Cardiac muscle cell (in vitro differentiated cells and primary cell): ENCODE data around the gene MGAT5. TPM values are rescaled to one million over a fixed set of nuclear protein-coding genes. Genes with fewer than 3 reads are reported as not detected.

Experiments
- DNase-seq, 2 donors: peaks; one replicate each; pipeline versions ENCODE4 v3.0.0 to v3.0.0-alpha.2; 2010 to 2017; ENCODE audit warnings: low read depth in 1 of 2, low spot score in 1 of 2
- H3K27ac ChIP-seq: fragments of 200-600 bp; sonication (generic); 2 replicates; pipeline ENCODE4 v1.5.1; 2016
- H3K27me3 ChIP-seq: fragments of 200-600 bp; sonication (generic); 2 replicates; pipeline ENCODE4 v1.6.0; 2016; ENCODE audit warnings: control low read depth
- H3K36me3 ChIP-seq: fragments of 200-600 bp; sonication (generic); 2 replicates; pipeline ENCODE4 v1.5.1; 2016; ENCODE audit warnings: control low read depth
- H3K4me1 ChIP-seq: fragments of 200-600 bp; sonication (generic); 2 replicates; pipeline ENCODE4 v1.8.1; 2017; ENCODE audit warnings: low read depth, mild to moderate bottlenecking, mixed run types
- H3K4me3 ChIP-seq: fragments of 200-600 bp; sonication (generic); 2 replicates; pipeline ENCODE4 v1.5.1; 2016; ENCODE audit warnings: mild to moderate bottlenecking
- H3K9me3 ChIP-seq: fragments of 200-600 bp; sonication (generic); 2 replicates; pipeline ENCODE4 v1.5.1; 2017; ENCODE audit warnings: low read depth, mild to moderate bottlenecking, control low read depth
- polyA plus RNA-seq: library from polyadenylated mRNA; unstranded; fragments of >200 nt; fragmentation: Nextera tagmentation; extraction: Ambion mirVana; gene quantifications from 2 replicates; pipeline ENCODE4 v1.2.1, GENCODE V29; 2016
- total RNA-seq: library from RNA; depleted of rRNA; stranded (reverse); fragments of >200 nt; gene quantifications from 2 replicates; pipeline ENCODE4 v1.2.3, GENCODE V29; 2016
- TF ChIP-seq, protein P1 (sequence below): IDR thresholded peaks from 2 replicates; pipeline ENCODE4 v1.5.1; 2012; ENCODE audit warnings: low read depth, mild to moderate bottlenecking, low read length

Gene MGAT5
- total and polyA plus RNA-seq, 2 experiments from 2014 or later = 12.5 to 66.8 TPM

DNA sequence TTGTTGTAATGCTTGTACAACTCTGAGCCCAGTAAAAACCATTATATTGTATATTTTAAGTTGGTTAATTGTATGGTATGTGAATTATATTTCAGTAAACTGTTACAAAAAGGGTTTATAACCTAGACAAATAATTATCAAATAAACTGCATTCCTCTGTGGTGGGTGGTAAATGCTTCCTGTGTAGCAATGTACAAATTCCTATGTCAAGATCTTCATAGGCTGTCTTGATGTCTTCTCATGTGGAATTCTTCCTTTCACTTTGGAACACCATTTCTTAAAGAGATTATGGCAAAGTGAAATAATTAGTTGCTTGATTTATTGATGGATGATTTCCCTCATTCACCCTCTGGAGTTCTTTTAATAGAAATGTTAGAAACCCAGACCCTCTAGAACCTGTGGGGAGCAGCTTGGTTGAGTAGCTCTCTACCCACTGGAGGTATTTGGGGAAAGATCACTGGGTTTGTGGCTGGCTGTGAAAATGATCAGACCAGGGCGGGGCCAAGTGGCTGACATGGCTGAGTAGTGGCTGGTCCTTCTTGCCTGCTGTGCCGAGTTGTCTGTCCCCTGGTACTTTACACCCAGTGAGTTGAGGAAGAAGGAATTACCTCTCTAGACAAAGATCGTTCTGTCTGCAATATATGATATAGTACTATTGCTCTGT is 22.4 kb upstream of the MGAT5 start:
- Histone ChIP-seq H3K36me3 (no peaks in the 10 kb centered on the region), H3K27ac (no peak overlapping the region), H3K9me3 (no peaks in the 10 kb centered on the region), H3K27me3 (no peaks in the 10 kb centered on the region), H3K4me1 (peaks cover 8% of the 10 kb centered on the region), H3K4me3 (no peak overlapping the region)
- DNase-seq = peak in 1 of 2 donors; percentile 33
- TF ChIP-seq, protein P1, sequence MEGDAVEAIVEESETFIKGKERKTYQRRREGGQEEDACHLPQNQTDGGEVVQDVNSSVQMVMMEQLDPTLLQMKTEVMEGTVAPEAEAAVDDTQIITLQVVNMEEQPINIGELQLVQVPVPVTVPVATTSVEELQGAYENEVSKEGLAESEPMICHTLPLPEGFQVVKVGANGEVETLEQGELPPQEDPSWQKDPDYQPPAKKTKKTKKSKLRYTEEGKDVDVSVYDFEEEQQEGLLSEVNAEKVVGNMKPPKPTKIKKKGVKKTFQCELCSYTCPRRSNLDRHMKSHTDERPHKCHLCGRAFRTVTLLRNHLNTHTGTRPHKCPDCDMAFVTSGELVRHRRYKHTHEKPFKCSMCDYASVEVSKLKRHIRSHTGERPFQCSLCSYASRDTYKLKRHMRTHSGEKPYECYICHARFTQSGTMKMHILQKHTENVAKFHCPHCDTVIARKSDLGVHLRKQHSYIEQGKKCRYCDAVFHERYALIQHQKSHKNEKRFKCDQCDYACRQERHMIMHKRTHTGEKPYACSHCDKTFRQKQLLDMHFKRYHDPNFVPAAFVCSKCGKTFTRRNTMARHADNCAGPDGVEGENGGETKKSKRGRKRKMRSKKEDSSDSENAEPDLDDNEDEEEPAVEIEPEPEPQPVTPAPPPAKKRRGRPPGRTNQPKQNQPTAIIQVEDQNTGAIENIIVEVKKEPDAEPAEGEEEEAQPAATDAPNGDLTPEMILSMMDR = no peak

DNA sequence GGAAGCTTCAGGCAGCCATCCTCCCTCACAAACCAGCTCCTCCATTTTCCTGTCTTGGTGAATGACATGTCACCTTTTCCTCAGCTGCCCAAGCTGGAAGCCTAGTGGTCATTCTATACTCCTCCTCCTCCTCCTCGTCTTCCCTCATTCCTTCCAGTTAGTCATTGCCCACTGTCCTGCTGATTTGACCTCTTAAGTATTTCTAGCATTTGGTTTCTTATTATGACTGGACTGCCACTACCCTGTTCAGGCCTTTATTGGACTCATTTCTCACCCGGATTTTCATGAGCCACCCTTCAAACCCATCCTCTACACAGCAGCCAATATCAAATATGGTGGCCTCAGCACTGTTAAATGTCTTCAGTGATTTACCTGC is 21.9 kb upstream of the MGAT5 start:
- no peak for DNase-seq
- TF ChIP-seq, protein P1 = no peak
- no peak overlapping the region for H3K27ac ChIP-seq
- H3K9me3 ChIP-seq = no peaks in the 10 kb centered on the region
- no peak overlapping the region for H3K4me3 ChIP-seq
- no peaks in the 10 kb centered on the region for H3K36me3 ChIP-seq
- H3K27me3 ChIP-seq = no peaks in the 10 kb centered on the region
- H3K4me1 ChIP-seq = peaks cover 8% of the 10 kb centered on the region

DNA sequence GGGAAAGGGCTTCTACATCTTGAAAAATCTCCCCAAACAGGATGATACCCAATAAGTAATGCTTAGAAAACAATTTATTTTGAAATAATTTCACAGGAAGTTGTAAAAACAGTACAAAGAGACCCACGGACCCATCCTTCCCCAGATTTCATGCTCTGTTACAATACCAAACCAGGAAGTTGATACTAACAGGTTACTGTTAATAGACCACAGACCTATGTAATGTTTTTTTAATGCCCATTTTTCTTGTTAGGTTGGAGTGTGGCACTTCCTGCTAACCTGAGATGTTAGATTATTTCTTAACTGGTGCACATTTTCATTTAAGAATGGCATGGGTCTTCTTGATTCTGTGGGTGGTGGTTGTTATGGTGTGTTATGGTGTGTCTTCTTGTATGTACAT is 21.4 kb upstream of the MGAT5 start:
- TF ChIP-seq, protein P1 = no peak
- no peak for DNase-seq
- Histone ChIP-seq H3K4me1 (peaks cover 8% of the 10 kb centered on the region), H3K36me3 (no peaks in the 10 kb centered on the region), H3K9me3 (no peaks in the 10 kb centered on the region), H3K27ac (no peak overlapping the region), H3K4me3 (no peak overlapping the region), H3K27me3 (no peaks in the 10 kb centered on the region)

GRCh38 chr2:134232868-134233727 is 20.8 kb upstream of the MGAT5 start:
- DNase-seq = no peak
- no peaks in the 10 kb centered on the region for H3K9me3 ChIP-seq
- H3K27me3 ChIP-seq = no peaks in the 10 kb centered on the region
- TF ChIP-seq, protein P1 = no peak
- H3K4me1 ChIP-seq = peaks cover 8% of the 10 kb centered on the region
- no peaks in the 10 kb centered on the region for H3K36me3 ChIP-seq
- no peak overlapping the region for H3K4me3 ChIP-seq
- H3K27ac ChIP-seq = no peak overlapping the region

GRCh38 chr2:134233728-134234136 is 20.1 kb upstream of the MGAT5 start:
- TF ChIP-seq, protein P1 = no peak
- no peaks in the 10 kb centered on the region for H3K36me3 ChIP-seq
- no peaks in the 10 kb centered on the region for H3K9me3 ChIP-seq
- no peak overlapping the region for H3K27ac ChIP-seq
- peaks cover 8% of the 10 kb centered on the region for H3K4me1 ChIP-seq
- H3K4me3 ChIP-seq = no peak overlapping the region
- no peak for DNase-seq
- no peaks in the 10 kb centered on the region for H3K27me3 ChIP-seq
